Gastrocnemius medialis (tissue), 4 donors: ENCODE measurements around the gene TAOK1. TPM values are rescaled to one million over a fixed set of nuclear protein-coding genes. Genes with fewer than 3 reads are reported as not detected.

Experiments used
- ATAC-seq, 2 donors: fragments of 150-250 bp; one replicate each; pipeline ENCODE4 v1.9.1; 2016
- DNase-seq, 2 donors: peaks; one replicate each; pipeline ENCODE4 v3.0.0-alpha.2; 2019
- H3K27ac ChIP-seq, 4 donors: fragments of 200-600 bp; sonication (generic); 1 replicate in 1 of 4; 2 replicates in 3 of 4; pipeline ENCODE4 v1.5.1; 2016 to 2018; ENCODE audit warnings: mild to moderate bottlenecking in 2 of 4, moderate library complexity in 1 of 4
- H3K27me3 ChIP-seq, 3 donors: fragments of 200-600 bp; sonication (generic) in 2 of 3; 1 replicate in 1 of 3; 2 replicates in 2 of 3; pipeline versions ENCODE4 v1.5.1 to v1.6.0; 2016 to 2019; ENCODE audit warnings: mild to moderate bottlenecking in 1 of 3, moderate library complexity in 1 of 3
- H3K36me3 ChIP-seq, 2 donors: fragments of 200-600 bp; sonication (generic) in 1 of 2; one replicate each; pipeline ENCODE4 v1.5.1; 2017 to 2018
- H3K4me1 ChIP-seq, 2 donors: fragments of 200-600 bp; sonication (generic) in 1 of 2; one replicate each; pipeline ENCODE4 v1.5.1; 2016 to 2017; ENCODE audit warnings: mild to moderate bottlenecking in 2 of 2
- H3K4me3 ChIP-seq, 4 donors: fragments of 200-600 bp; sonication (generic) in 3 of 4; 1 replicate in 1 of 4; 2 replicates in 3 of 4; pipeline ENCODE4 v1.5.1; 2016 to 2019; ENCODE audit warnings: mild to moderate bottlenecking in 2 of 4
- H3K9me3 ChIP-seq, 3 donors: fragments of 200-600 bp; sonication (generic) in 2 of 3; 1 replicate in 1 of 3; 2 replicates in 2 of 3; pipeline ENCODE4 v1.5.1; 2016 to 2019
- CTCF ChIP-seq, 5 experiments: fragments of 450-650 bp in 3 of 5; fragments of 200-600 bp in 2 of 5; sonication (generic) in 2 of 5; IDR thresholded peaks in 4 of 5; conservative IDR thresholded peaks in 1 of 5; 1 replicate in 4 of 5; 2 replicates in 1 of 5; pipeline ENCODE4 v1.5.1; 2016 to 2019; ENCODE audit warnings: antibody characterized with exemption in 5 of 5, mild to moderate bottlenecking in 3 of 5, moderate library complexity in 3 of 5
- POLR2A ChIP-seq, 2 donors: fragments of 450-650 bp; IDR thresholded peaks; one replicate each; pipeline ENCODE4 v1.6.1; 2017; ENCODE audit warnings: antibody characterized with exemption in 2 of 2, mild to moderate bottlenecking in 2 of 2, moderate library complexity in 2 of 2
- in situ Hi-C, 4 donors: fragments of 200-750 bp; cut with MboI; loops; one replicate each; pipeline versions ENCODE4 v1.15.0 to v1.8.0; 2017; ENCODE audit warnings: low sequenced_read_pairs in 4 of 4
- intact Hi-C: fragments of 100-400 bp; cut with DNase I; formaldehyde crosslinking; loops from one replicate; pipeline ENCODE4 v1.15.1; 2023; ENCODE audit warnings: low total_unique reads
- total RNA-seq, 4 donors: library from RNA; depleted of rRNA; stranded (reverse); fragments of >200 nt; gene quantifications; one replicate each; pipeline versions ENCODE4 v1.1.0 to v1.2.3, GENCODE V29; 2016

The TAOK1 gene
- total RNA-seq, 4 donors from 2014 or later = 30.1 to 48.4 (median 35.7) TPM

- DNase-seq (no peak), ATAC-seq (no peak)
- in situ Hi-C loops = loop anchor here in 2 of 4 donors (25.0 kb wide), 2 partner anchors 424 to 449 kb away; no protein-coding TSS in a partner anchor
- Histone ChIP-seq H3K4me1 (no peaks in the 10 kb centered on the region), H3K27ac (no peak overlapping the region), H3K27me3 (no peaks in the 10 kb centered on the region), H3K4me3 (no peak overlapping the region), H3K36me3 (no peaks in the 10 kb centered on the region), H3K9me3 (no peaks in the 10 kb centered on the region)
- intact Hi-C loops = no loop called here
- TF ChIP-seq CTCF (IDR thresholded peaks at IDR 0.05 in 4 of 5, conservative IDR thresholded peaks at IDR 0.05 in 1 of 5) (no peak), POLR2A (IDR thresholded peaks at IDR 0.05) (no peak)
Observed at GRCh38 chr17:29363716-29364115, 26.4 kb upstream of the TAOK1 start.

- Histone ChIP-seq H3K4me1 (no peaks in the 10 kb centered on the region), H3K36me3 (no peaks in the 10 kb centered on the region), H3K9me3 (no peaks in the 10 kb centered on the region), H3K27me3 (no peaks in the 10 kb centered on the region), H3K4me3 (no peak overlapping the region), H3K27ac (no peak overlapping the region)
- in situ Hi-C loops = loop anchor here in 2 of 4 donors (25.0 kb wide), 2 partner anchors 423 to 448 kb away; no protein-coding TSS in a partner anchor
- DNase-seq (no peak), ATAC-seq (no peak)
- intact Hi-C loops = no loop called here
- TF ChIP-seq CTCF (IDR thresholded peaks at IDR 0.05 in 4 of 5, conservative IDR thresholded peaks at IDR 0.05 in 1 of 5) (no peak), POLR2A (IDR thresholded peaks at IDR 0.05) (no peak)
Observed at GRCh38 chr17:29364691-29365090, 25.5 kb upstream of the TAOK1 start.

GRCh38 chr17:29368161-29368560, 22.0 kb upstream of the TAOK1 start:
- Histone ChIP-seq H3K4me3 (no peak overlapping the region), H3K9me3 (no peaks in the 10 kb centered on the region), H3K27me3 (no peaks in the 10 kb centered on the region), H3K27ac (no peak overlapping the region), H3K36me3 (no peaks in the 10 kb centered on the region), H3K4me1 (no peaks in the 10 kb centered on the region)
- ATAC-seq = no peak
- in situ Hi-C loops = loop anchor here in 2 of 4 donors (25.0 kb wide), 2 partner anchors 419 to 444 kb away; no protein-coding TSS in a partner anchor
- no peak for TF ChIP-seq CTCF (IDR thresholded peaks at IDR 0.05 in 4 of 5, conservative IDR thresholded peaks at IDR 0.05 in 1 of 5)
- TF ChIP-seq POLR2A (IDR thresholded peaks at IDR 0.05) = no peak
- no peak for DNase-seq
- intact Hi-C loops = no loop called here

- Histone ChIP-seq H3K36me3 (no peaks in the 10 kb centered on the region), H3K4me1 (no peaks in the 10 kb centered on the region), H3K27me3 (no peaks in the 10 kb centered on the region), H3K9me3 (no peaks in the 10 kb centered on the region), H3K27ac (no peak overlapping the region), H3K4me3 (no peak overlapping the region)
- TF ChIP-seq POLR2A (IDR thresholded peaks at IDR 0.05) = no peak
- TF ChIP-seq CTCF (IDR thresholded peaks at IDR 0.05 in 4 of 5, conservative IDR thresholded peaks at IDR 0.05 in 1 of 5) = no peak
- in situ Hi-C loops (loop anchor here in 2 of 4 donors (25.0 kb wide), 2 partner anchors 418 to 443 kb away; no protein-coding TSS in a partner anchor), intact Hi-C loops (no loop called here)
- ATAC-seq (no peak), DNase-seq (no peak)
Observed at GRCh38 chr17:29368926-29369325, 21.2 kb upstream of the TAOK1 start.
